GOT3 (cell line): ENCODE measurements around the gene ALOX5AP.

Source experiments
- DNase-seq: peaks from one replicate; lab custom pipeline; 2025; ENCODE audit warnings: mixed read lengths; lab: John Stamatoyannopoulos, UW

Gene ALOX5AP

DNA sequence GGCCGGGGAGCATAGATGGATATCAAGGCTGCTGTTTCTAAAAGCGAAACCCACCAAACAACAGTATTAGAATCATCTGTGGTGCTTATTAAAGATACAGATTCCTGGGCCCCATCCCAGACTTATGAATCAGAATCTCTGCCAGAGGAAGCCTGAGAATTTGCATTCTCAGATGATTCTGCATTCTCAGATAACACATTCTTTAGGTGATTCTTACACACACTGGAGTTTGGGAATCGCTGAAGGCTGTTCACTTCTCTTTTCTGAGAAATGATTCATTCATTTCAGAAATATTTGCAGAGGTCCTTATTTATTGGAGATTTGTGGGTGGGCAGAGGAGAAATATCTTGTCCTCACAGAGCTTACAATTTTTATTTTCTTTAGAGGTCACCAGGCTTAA lies 24.4 kb downstream of the ALOX5AP start:
- no peak for DNase-seq

DNA sequence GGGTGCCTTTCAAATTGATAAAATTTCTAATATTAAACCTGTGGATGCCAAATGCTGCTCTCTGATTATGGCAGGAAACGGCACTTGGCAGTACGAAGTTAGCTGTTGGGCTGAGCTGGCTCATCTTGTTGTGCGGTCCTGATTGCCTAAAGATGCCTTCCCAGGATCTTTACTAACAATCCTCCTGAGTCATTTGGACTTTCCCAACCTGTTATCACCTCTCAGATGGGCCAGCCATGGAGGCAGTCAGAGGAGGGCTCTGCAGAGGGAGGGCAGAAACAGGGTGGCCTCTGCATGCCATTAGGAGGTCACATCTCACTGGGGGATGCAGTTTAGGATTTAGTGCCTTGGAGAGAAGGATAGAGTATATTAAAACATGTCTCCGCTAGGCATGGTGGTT lies 27.3 kb downstream of the ALOX5AP start:
- DNase-seq, result no peak

DNA sequence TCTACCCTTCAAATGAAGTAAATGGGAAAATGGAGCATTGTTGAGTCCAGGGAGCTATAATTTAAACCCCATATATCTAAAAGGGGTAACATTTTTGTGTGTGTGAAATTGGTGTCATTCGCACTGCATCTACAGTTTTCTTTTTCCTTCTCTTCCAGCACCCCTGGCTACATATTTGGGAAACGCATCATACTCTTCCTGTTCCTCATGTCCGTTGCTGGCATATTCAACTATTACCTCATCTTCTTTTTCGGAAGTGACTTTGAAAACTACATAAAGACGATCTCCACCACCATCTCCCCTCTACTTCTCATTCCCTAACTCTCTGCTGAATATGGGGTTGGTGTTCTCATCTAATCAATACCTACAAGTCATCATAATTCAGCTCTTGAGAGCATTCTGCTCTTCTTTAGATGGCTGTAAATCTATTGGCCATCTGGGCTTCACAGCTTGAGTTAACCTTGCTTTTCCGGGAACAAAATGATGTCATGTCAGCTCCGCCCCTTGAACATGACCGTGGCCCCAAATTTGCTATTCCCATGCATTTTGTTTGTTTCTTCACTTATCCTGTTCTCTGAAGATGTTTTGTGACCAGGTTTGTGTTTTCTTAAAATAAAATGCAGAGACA lies 28.6 kb downstream of the ALOX5AP start:
- no peak for DNase-seq

GRCh38 chr13:30766231-30766630 lies 30.9 kb downstream of the ALOX5AP start:
- no peak for DNase-seq

GRCh38 chr13:30770929-30771328 lies 35.6 kb downstream of the ALOX5AP start:
- DNase-seq, result no peak

- DNase-seq, result no peak
Measured at GRCh38 chr13:30773561-30773960, 38.2 kb downstream of the ALOX5AP start.

DNA sequence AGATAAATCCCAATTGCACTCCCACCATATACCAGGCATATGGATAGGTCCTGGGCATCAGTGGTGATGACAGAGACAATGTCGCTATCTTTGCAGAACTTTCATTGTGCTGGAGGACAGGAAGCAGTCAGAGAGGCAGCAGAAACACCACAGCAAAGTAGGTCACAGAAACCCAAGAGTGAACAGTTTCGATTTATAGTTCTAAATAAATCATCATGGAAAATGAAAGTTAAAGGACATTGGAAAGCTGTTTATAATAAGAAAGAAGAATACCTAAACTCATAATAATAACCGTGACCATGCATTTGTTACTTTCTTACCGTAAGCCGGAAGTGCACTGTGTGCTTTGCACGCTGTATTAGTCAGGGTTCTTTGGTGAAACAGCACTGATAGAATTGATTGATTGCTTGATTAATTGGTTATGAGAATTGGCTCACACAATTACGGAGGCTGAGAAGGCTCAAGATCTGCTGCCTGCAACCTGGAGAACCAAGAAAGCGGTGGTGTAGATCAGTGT lies 38.9 kb downstream of the ALOX5AP start:
- no peak for DNase-seq

- DNase-seq, result no peak
Measured at GRCh38 chr13:30776661-30777060, 41.3 kb downstream of the ALOX5AP start.

DNA sequence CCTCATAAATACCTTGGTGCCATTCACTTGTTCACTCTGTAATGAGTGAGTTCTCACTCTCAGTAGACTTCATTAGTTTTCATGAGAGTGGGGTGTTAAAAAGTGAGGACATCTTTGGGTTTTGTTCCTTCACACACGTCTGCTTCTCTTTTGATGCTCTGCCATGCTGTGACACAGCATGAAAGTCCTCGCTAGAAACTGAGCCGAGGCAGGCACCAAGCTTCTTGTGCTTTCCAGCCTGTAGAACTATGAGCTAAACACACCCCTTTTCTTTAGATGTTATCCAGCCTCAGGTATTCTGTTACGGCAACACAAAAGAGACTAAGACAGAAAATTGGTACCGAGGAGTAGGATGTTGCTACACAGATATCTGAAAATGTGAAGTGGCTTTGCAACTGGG lies 43.7 kb downstream of the ALOX5AP start:
- no peak for DNase-seq

- DNase-seq, result no peak
Measured at GRCh38 chr13:30779608-30780007, 44.3 kb downstream of the ALOX5AP start.

GRCh38 chr13:30780338-30780981 lies 45.1 kb downstream of the ALOX5AP start:
- DNase-seq, result no peak

DNA sequence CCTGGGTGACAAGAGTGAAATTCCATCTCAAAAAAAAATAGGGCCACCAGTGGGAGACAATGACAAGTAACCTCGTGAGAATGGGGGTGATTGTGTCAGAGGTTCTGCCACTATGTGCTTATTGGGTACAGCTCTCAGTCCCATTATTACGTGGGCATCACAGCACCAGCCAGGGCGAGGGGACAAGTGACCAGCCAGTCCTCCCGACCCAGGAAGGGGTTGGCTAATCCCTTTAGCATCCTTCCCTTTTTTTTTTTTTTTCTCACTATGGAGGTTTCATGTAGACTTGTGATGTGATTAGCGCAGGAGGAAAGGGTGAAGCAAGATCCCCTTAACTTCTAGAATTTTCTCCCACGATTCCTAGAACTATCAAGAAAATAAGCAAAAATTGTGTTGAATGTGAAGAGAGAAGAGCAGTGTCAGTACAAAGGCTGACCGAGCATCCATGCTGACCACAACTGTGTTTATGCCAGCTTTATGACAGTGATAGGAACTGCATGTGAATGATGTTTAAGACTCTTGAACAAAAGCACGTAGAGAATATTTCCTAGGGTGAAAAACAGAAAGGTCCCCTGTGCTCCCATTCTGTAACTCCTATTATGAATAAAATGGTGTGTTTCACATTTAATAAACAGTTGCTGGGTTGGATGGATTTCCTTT lies 50.0 kb downstream of the ALOX5AP start:
- DNase-seq, result no peak

GRCh38 chr13:30786648-30787047 lies 51.3 kb downstream of the ALOX5AP start:
- DNase-seq, result no peak

DNA sequence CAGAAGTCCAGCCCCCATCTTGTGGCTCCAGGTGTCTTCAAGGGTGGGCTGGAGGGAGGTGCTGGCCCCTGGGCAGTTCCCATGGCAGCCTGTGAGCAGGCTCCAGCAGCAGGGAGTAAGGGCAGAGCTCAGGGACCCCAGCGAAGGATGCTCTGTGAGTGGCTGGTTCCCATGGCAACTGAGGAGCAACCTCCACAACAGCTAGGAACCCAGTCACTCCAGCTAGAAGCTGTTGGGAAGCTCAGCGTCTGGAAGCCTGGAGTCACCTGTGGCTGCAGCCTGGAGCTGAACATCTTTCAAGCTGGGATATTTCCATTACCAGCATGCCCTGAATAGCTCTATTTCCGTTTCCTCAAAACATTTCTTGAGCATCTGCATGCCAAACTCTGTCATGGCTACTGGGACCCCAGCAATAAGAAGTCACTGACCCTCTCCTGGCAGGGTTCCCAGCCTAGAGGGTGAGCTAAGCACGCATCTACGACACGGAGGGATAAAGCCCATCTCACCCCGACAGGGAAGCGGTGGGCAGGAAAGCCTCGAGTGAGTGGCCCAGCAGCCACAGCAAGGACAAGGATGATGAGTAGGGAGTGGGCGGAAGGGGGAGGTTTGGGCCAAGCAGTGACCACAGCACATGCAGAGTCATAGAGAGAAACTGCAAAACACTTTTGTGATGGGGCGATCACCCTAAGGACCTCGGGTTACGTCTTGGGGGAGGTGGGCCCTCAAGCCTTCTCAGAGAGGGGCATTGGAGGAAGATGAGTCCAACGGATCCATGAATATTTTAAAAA lies 52.6 kb downstream of the ALOX5AP start:
- no peak for DNase-seq

GRCh38 chr13:30789166-30789862 lies 54.0 kb downstream of the ALOX5AP start:
- no peak for DNase-seq

GRCh38 chr13:30790592-30790991 lies 55.2 kb downstream of the ALOX5AP start:
- no peak for DNase-seq

GRCh38 chr13:30791354-30792001 lies 56.1 kb downstream of the ALOX5AP start:
- DNase-seq, result no peak

DNA sequence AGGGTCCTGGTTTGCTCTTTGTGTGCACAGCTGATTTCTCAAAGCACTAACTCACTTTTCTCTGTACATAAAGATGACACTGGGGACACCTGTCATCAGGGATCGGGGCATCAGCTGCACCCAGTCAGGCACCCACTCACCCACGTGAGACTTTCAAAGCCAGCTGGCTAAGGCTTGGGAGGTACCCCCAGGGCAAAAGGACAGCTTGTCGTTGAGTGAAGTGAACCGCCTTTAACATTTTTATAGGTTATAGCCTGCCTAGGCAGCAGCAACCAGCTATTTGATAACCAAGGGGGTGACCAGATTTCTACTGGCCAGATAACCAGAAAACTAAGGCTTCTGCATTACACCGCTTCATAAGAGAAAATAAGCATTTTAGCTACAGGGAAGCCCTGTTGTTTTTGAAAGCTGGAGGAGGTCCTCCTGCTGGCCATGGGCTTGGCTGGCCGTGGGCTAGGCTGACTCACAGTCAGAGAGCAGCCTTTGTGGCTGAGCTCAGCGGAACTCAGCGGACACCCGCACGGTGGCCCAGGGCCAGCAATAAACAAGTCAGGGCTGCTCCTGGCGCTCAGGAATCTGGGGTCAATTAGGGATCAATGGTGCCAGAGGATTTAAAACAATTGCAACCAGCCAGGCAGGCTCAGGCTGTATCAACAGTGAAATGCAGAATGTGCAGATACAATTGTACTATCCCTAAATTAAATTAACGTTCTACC lies 57.1 kb downstream of the ALOX5AP start:
- DNase-seq, result peak; percentile 41

DNA sequence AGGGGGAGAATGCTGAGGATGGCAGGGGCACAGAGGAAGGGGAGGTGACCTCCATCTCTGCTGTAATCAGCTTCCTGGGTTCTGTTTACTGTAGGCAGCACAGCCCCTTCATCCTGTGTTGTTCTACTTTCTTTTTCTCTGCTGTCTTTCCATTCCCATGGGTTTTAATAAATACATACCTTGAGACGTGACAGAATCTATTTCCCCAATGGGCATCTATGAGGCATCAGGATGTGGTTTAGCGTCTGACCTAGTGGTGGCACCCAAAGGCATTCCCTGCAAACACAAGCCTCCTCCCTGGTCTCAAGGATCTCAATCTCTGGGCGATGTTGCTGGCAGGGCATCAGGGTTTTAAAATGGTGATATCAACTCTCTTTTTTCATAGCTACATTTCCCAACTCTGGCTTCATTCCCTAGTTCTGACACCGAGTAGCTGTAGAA lies 60.8 kb downstream of the ALOX5AP start:
- DNase-seq, result no peak
